Trophoblast cell (in vitro differentiated cells and primary cell): ENCODE results near the gene CSF2RB.

Experiments
- DNase-seq, 2 donors: peaks; one replicate each; pipeline ENCODE4 v3.0.0-alpha.2; 2016
- H2AFZ ChIP-seq: 2 replicates; pipeline ENCODE4 v1.6.1; 2013; ENCODE audit warnings: low read length, moderate library complexity, mild to moderate bottlenecking; ENCODE audit not compliant: insufficient read depth, poor library complexity
- H2AK5ac ChIP-seq: 2 replicates; pipeline ENCODE4 v1.6.1; 2013; ENCODE audit warnings: mild to moderate bottlenecking, low read length
- H2BK120ac ChIP-seq: 2 replicates; pipeline ENCODE4 v1.6.1; 2013; ENCODE audit warnings: low read length, mild to moderate bottlenecking, moderate library complexity; ENCODE audit not compliant: insufficient read depth, poor library complexity
- H2BK12ac ChIP-seq: 2 replicates; pipeline ENCODE4 v1.6.1; 2013; ENCODE audit warnings: mild to moderate bottlenecking, low read length, moderate library complexity
- H2BK5ac ChIP-seq: 2 replicates; pipeline ENCODE4 v1.6.1; 2013; ENCODE audit warnings: low read length, low read depth, moderate library complexity, mild to moderate bottlenecking; ENCODE audit not compliant: poor library complexity
- H3K14ac ChIP-seq: 2 replicates; pipeline ENCODE4 v1.6.1; 2013; ENCODE audit warnings: mild to moderate bottlenecking, low read length
- H3K18ac ChIP-seq: 2 replicates; pipeline ENCODE4 v1.6.1; 2013; ENCODE audit warnings: mild to moderate bottlenecking, low read length
- H3K23ac ChIP-seq: 2 replicates; pipeline ENCODE4 v1.6.1; 2013; ENCODE audit warnings: low read length
- H3K27ac ChIP-seq: 2 replicates; pipeline ENCODE4 v1.5.1; 2013; ENCODE audit warnings: low read depth, mild to moderate bottlenecking, inconsistent platforms, low read length, moderate library complexity
- H3K27me3 ChIP-seq: 2 replicates; pipeline ENCODE4 v1.6.1; 2013; ENCODE audit warnings: inconsistent platforms, mild to moderate bottlenecking, low read length, moderate library complexity; ENCODE audit not compliant: insufficient read depth
- H3K36me3 ChIP-seq, 2 experiments: 1 replicate in 1 of 2; 2 replicates in 1 of 2; pipeline ENCODE4 v1.6.1; 2013; ENCODE audit warnings: low read length in 2 of 2, mild to moderate bottlenecking in 2 of 2, moderate library complexity in 1 of 2; ENCODE audit not compliant: insufficient read depth in 2 of 2, control insufficient read depth in 1 of 2
- H3K4ac ChIP-seq: 2 replicates; pipeline ENCODE4 v1.6.1; 2013; ENCODE audit warnings: low read depth, mild to moderate bottlenecking, low read length, moderate library complexity
- H3K4me1 ChIP-seq, 2 experiments: 1 replicate in 1 of 2; 2 replicates in 1 of 2; pipeline ENCODE4 v1.6.1; 2013; ENCODE audit warnings: low read length in 2 of 2, mild to moderate bottlenecking in 2 of 2, moderate library complexity in 1 of 2; ENCODE audit not compliant: insufficient read depth in 2 of 2, control insufficient read depth in 1 of 2
- H3K4me2 ChIP-seq: 2 replicates; pipeline ENCODE4 v1.6.1; 2013; ENCODE audit warnings: inconsistent platforms, mild to moderate bottlenecking, low read length, moderate library complexity
- H3K4me3 ChIP-seq: 2 replicates; pipeline ENCODE4 v1.5.1; 2013; ENCODE audit warnings: mild to moderate bottlenecking, low read depth, low read length, inconsistent platforms
- H3K79me1 ChIP-seq: one replicate; pipeline ENCODE4 v1.6.1; 2013; ENCODE audit warnings: low read length
- H3K79me2 ChIP-seq: 2 replicates; pipeline ENCODE4 v1.6.1; 2013; ENCODE audit warnings: low read length, mild to moderate bottlenecking; ENCODE audit not compliant: control insufficient read depth, insufficient read depth, poor library complexity
- H3K9ac ChIP-seq: 2 replicates; pipeline ENCODE4 v1.6.1; 2013; ENCODE audit warnings: mild to moderate bottlenecking, low read length
- H3K9me3 ChIP-seq: 2 replicates; pipeline ENCODE4 v1.6.1; 2013; ENCODE audit warnings: low read depth, mild to moderate bottlenecking, control low read depth, inconsistent platforms, low read length; ENCODE audit not compliant: insufficient read depth
- H4K12ac ChIP-seq: 2 replicates; pipeline ENCODE4 v1.6.1; 2013; ENCODE audit warnings: low read depth, mild to moderate bottlenecking, low read length, moderate library complexity
- H4K8ac ChIP-seq: 2 replicates; pipeline ENCODE4 v1.6.1; 2013; ENCODE audit warnings: low read depth, mild to moderate bottlenecking, low read length, moderate library complexity
- H4K91ac ChIP-seq: one replicate; pipeline ENCODE4 v1.6.1; 2013; ENCODE audit warnings: low read depth, mild to moderate bottlenecking, low read length, moderate library complexity
- WGBS: extraction: QIAGEN DNeasy Blood & Tissue Kit; methylation state at CpG from one replicate; pipeline ENCODE4 v1.1.7; 2013; ENCODE audit warnings: missing lambda C conversion rate; ENCODE audit not compliant: insufficient read length, insufficient coverage; ENCODE audit errors: extremely low coverage; 5-methylcytosine and 5-hydroxymethylcytosine counted together

The CSF2RB gene

GRCh38 chr22:36907253-36908195, 5.9 kb upstream of the CSF2RB start:
- H2AK5ac ChIP-seq = no peak overlapping the region
- H2BK120ac ChIP-seq = no peak overlapping the region
- H3K36me3 ChIP-seq = no peaks in the 10 kb centered on the region
- no peak overlapping the region for H2BK12ac ChIP-seq
- no peak overlapping the region for H2AFZ ChIP-seq
- H2BK5ac ChIP-seq = no peak overlapping the region
- H3K4me1 ChIP-seq = peaks cover 7 to 8% of the 10 kb centered on the region in 2 experiments
- H3K4me3 ChIP-seq = no peak overlapping the region
- no peak overlapping the region for H3K14ac ChIP-seq
- no peak overlapping the region for H4K12ac ChIP-seq
- H4K8ac ChIP-seq = no peak overlapping the region
- H3K79me2 ChIP-seq = no peaks in the 10 kb centered on the region
- no peak overlapping the region for H3K18ac ChIP-seq
- H3K4ac ChIP-seq = no peak overlapping the region
- no peaks in the 10 kb centered on the region for H3K9me3 ChIP-seq
- H3K4me2 ChIP-seq = no peak overlapping the region
- WGBS = no CpG with 5 or more reads among the region's 7 CpGs
- H3K27me3 ChIP-seq = no peaks in the 10 kb centered on the region
- H3K9ac ChIP-seq = no peak overlapping the region
- H3K23ac ChIP-seq = no peak overlapping the region
- no peak overlapping the region for H3K27ac ChIP-seq
- no peak for DNase-seq
- peaks cover 8% of the 10 kb centered on the region for H3K79me1 ChIP-seq
- H4K91ac ChIP-seq = no peak overlapping the region

- no peak overlapping the region for H2AK5ac ChIP-seq
- H3K9ac ChIP-seq = no peak overlapping the region
- H2BK120ac ChIP-seq = no peak overlapping the region
- H3K14ac ChIP-seq = no peak overlapping the region
- H3K4ac ChIP-seq = no peak overlapping the region
- peaks cover 20% of the 10 kb centered on the region for H3K79me1 ChIP-seq
- no peak for DNase-seq
- no peak overlapping the region for H4K12ac ChIP-seq
- no peak overlapping the region for H2BK5ac ChIP-seq
- no peaks in the 10 kb centered on the region for H3K27me3 ChIP-seq
- no peak overlapping the region for H4K8ac ChIP-seq
- no peaks in the 10 kb centered on the region for H3K79me2 ChIP-seq
- H3K36me3 ChIP-seq = no peaks in the 10 kb centered on the region
- no peak overlapping the region for H2BK12ac ChIP-seq
- H3K23ac ChIP-seq = no peak overlapping the region
- no peaks in the 10 kb centered on the region for H3K9me3 ChIP-seq
- no peak overlapping the region for H2AFZ ChIP-seq
- H4K91ac ChIP-seq = no peak overlapping the region
- no peak overlapping the region for H3K4me2 ChIP-seq
- H3K4me3 ChIP-seq = no peak overlapping the region
- H3K4me1 ChIP-seq = peaks cover 15 to 16% of the 10 kb centered on the region in 2 experiments
- H3K27ac ChIP-seq = no peak overlapping the region
- H3K18ac ChIP-seq = no peak overlapping the region
These were observed 3.0 kb upstream of the CSF2RB start for GRCh38 chr22:36910461-36910860.

- H3K36me3 ChIP-seq = no peaks in the 10 kb centered on the region
- H3K9me3 ChIP-seq = no peaks in the 10 kb centered on the region
- peak overlapping the region; percentile 33 for H4K8ac ChIP-seq
- peak overlapping the region; percentile 69 for H4K12ac ChIP-seq
- no peak overlapping the region for H3K4me3 ChIP-seq
- peak overlapping the region; percentile 24 for H3K4ac ChIP-seq
- no peaks in the 10 kb centered on the region for H3K27me3 ChIP-seq
- peak overlapping the region; percentile 77 for H2AK5ac ChIP-seq
- peak overlapping the region; percentile 99 for H2BK120ac ChIP-seq
- peak overlapping the region; percentile 71 for H3K18ac ChIP-seq
- WGBS = no CpG with 5 or more reads among the region's 13 CpGs
- H3K14ac ChIP-seq = peak overlapping the region; percentile 67
- peak overlapping the region; percentile 66 for H3K27ac ChIP-seq
- H2BK12ac ChIP-seq = peak overlapping the region; percentile 89
- no peak overlapping the region for H3K9ac ChIP-seq
- H2AFZ ChIP-seq = peak overlapping the region; percentile 72
- no peaks in the 10 kb centered on the region for H3K79me2 ChIP-seq
- peak overlapping the region; percentile 58 for H2BK5ac ChIP-seq
- peak overlapping the region; percentile 94 for H4K91ac ChIP-seq
- no peak overlapping the region for H3K4me2 ChIP-seq
- H3K23ac ChIP-seq = no peak overlapping the region
- DNase-seq = peak; percentile 67 to 82
- H3K79me1 ChIP-seq = peaks cover 20% of the 10 kb centered on the region
- H3K4me1 ChIP-seq = peaks cover 15 to 16% of the 10 kb centered on the region in 2 experiments
These were observed 1.4 kb upstream of the CSF2RB start for GRCh38 chr22:36911887-36912661.

GRCh38 chr22:36912694-36913426, 568 bp upstream of the CSF2RB start:
- peak overlapping the region; percentile 7 for H3K18ac ChIP-seq
- H3K79me1 ChIP-seq = peaks cover 20% of the 10 kb centered on the region
- no peak overlapping the region for H3K23ac ChIP-seq
- H3K9ac ChIP-seq = no peak overlapping the region
- peak overlapping the region; percentile 69 for H4K91ac ChIP-seq
- no peak overlapping the region for H3K4me2 ChIP-seq
- H3K4ac ChIP-seq = no peak overlapping the region
- H3K4me3 ChIP-seq = no peak overlapping the region
- WGBS = no CpG with 5 or more reads among the region's 8 CpGs
- H3K27me3 ChIP-seq = no peaks in the 10 kb centered on the region
- no peaks in the 10 kb centered on the region for H3K9me3 ChIP-seq
- H2AK5ac ChIP-seq = peak overlapping the region; percentile 57
- peak overlapping the region; percentile 43 for H3K14ac ChIP-seq
- peaks cover 15 to 16% of the 10 kb centered on the region in 2 experiments for H3K4me1 ChIP-seq
- peak overlapping the region; percentile 29 for H2BK120ac ChIP-seq
- peak overlapping the region; percentile 23 for H2BK5ac ChIP-seq
- peak overlapping the region; percentile 46 for H2BK12ac ChIP-seq
- H4K8ac ChIP-seq = no peak overlapping the region
- no peaks in the 10 kb centered on the region for H3K79me2 ChIP-seq
- H2AFZ ChIP-seq = no peak overlapping the region
- no peak for DNase-seq
- no peak overlapping the region for H4K12ac ChIP-seq
- no peaks in the 10 kb centered on the region for H3K36me3 ChIP-seq
- H3K27ac ChIP-seq = no peak overlapping the region
